GM19324 (cell line): ENCODE results near the gene C1orf35.
A peak's percentile ranks its signal among the peaks of the same experiment; 100 is the strongest.

Source experiments
- ATAC-seq: cut with Tn5 transposase; IDR thresholded peaks from one replicate; pipeline ENCODE4 v1.9.1; 2021; ENCODE audit warnings: mild to moderate bottlenecking, moderate library complexity; ENCODE audit not compliant: unreplicated experiment, low FRiP score

Gene C1orf35

DNA sequence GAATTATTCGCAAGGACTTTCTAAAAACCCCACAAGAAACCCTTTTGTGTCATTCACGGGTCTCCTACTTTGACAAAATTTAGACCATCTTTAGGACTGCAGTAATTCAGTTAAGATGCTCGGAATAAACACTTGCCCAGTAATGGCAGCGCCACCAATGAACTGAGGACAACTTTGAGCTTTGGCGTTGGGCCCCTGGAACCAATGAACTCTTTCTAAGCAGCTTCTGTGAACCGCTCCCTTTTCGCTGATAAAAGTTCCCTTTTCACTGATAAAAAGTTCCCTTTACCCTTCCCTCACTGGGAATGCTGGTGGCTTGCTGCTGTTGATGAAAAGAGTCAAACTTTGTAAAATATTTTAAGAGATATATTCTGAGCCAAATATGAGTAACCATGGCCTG is 7.4 kb upstream of the C1orf35 start:
- ATAC-seq, result no peak

DNA sequence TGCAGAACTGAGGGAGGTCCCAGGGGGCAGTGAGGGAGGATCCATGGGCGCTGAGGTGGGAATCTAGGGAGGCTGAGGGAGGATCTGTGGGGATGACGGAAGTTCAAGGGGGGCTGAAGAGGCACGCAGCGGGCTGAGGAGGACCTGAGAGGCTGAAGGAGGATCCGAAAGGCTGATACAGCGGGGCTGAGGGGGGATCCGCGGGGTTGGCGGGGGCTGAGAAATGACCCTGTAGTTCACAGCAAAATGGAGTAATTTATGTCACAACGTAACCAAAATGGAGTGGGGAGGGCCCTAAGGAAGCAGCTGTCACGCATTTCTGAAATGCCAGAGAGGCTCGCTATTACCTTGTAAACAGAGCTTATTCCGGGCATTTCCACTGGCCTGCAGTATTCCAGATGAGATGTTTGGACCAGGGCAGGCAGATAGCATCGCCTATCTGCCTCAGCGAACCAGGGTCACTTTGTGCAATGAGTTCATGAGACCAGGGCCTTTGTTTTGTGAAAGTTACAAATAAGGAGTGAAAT is 6.9 kb upstream of the C1orf35 start:
- no peak for ATAC-seq

GRCh38 chr1:228109073-228109961 is 6.2 kb upstream of the C1orf35 start, which contains the start of gene MRPL55:
MRPL55 (minus strand) TSS chr1:228109299; CDS start chr1:228108260, 1,039 bp downstream.
- peak; percentile 93 for ATAC-seq

GRCh38 chr1:228108742-228109072 is 5.6 kb upstream of the C1orf35 start:
- no peak for ATAC-seq

DNA sequence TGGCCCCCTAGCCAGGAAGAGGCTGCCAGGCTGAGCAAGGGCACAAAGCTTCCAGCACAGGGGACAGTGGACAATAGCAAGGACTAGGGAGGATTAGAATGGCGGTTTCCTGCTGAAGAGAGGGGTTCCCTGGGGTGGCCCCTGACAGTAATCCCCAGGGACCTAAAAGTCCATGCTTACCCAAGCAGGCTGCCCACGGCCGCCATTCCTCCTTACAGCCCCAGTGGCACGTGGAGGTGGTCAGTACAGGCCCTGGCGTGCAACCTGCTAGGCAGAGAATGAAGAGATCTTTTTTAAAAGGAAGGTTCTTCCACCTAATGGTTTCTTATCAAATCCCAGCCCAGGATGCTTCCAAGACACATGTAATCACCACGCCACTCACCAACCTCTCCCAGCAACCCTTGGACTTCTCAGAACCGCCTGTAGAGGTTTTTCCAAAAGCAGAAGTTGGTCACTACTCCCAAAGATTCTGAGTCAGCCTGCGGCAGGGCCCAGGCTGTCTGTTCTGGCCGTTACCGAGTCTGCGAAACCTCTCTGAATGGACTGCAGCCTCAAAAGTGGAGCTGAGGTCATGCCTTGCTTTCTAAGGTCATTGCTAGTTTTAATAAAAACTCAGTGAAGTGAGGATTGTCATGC is 5.0 kb upstream of the C1orf35 start:
- ATAC-seq, result no peak

- ATAC-seq, result no peak
Measured at GRCh38 chr1:228107636-228108035, 4.5 kb upstream of the C1orf35 start.

- no peak for ATAC-seq
Measured at GRCh38 chr1:228106800-228107054, 3.6 kb upstream of the C1orf35 start.

- ATAC-seq, result no peak
Measured at GRCh38 chr1:228105996-228106799, 3.1 kb upstream of the C1orf35 start.

GRCh38 chr1:228105270-228105995 is 2.3 kb upstream of the C1orf35 start:
- ATAC-seq, result no peak

DNA sequence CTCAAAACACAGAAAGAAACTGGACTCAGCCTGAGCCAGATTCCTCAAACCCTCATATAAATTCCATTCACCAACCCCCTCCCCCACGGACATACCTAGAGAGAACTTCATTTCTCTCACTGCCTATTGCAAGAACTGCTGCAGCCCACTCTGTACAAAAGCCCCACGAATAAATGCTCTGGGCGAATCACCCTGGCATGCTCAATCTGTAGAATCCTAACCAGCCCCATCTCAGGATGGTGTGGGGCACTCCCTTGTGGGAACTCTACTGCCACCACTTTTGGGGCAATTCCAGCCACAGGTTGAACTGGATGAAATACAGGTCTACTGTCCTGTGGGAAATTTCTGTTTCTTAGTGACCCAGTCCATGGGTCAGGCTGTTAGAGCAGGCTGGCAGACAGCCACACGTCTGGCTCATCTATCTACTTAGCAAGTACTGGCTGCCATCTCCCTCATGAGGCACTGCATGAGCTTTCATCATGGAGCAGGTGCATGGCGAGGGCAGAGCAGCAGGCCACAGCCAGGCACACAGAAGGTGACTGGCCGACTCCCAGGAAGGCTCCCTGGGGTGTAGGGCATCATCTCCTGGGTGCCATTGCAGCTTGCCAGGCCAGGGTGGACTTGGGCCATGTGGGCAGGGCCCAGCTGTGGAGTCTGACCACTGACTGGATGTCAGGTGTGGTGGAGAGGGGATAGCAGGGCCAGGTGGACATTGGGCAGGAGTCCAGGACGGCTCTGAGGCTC is 1.6 kb upstream of the C1orf35 start:
- no peak for ATAC-seq

GRCh38 chr1:228101994-228102790 is 933 bp downstream of the C1orf35 start:
- ATAC-seq, result no peak

DNA sequence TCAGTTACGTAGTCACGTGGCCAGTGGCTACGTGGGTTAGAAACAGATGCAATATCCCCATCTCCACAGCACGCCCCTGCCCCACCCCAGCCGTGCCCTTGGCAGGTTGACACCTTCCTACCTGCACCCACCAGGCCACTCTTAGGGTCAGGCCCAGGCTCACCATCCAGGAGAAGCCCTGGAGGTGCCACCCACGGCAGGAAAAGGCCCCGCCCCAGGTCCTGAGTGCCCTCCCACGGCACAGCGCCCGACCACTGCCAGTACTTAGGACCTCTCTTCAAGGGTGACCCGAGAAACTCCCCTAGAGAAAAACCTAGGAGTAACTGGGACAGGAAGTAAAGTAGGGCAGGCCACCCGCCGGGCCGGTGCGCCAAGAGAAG is 1.5 kb downstream of the C1orf35 start:
- ATAC-seq, result no peak

- ATAC-seq, result no peak
Measured at GRCh38 chr1:228100822-228101613, 2.1 kb downstream of the C1orf35 start.

- ATAC-seq, result no peak
Measured at GRCh38 chr1:228099331-228099732, 3.8 kb downstream of the C1orf35 start.

- ATAC-seq, result no peak
Measured at GRCh38 chr1:228098323-228098931, 4.7 kb downstream of the C1orf35 start.

DNA sequence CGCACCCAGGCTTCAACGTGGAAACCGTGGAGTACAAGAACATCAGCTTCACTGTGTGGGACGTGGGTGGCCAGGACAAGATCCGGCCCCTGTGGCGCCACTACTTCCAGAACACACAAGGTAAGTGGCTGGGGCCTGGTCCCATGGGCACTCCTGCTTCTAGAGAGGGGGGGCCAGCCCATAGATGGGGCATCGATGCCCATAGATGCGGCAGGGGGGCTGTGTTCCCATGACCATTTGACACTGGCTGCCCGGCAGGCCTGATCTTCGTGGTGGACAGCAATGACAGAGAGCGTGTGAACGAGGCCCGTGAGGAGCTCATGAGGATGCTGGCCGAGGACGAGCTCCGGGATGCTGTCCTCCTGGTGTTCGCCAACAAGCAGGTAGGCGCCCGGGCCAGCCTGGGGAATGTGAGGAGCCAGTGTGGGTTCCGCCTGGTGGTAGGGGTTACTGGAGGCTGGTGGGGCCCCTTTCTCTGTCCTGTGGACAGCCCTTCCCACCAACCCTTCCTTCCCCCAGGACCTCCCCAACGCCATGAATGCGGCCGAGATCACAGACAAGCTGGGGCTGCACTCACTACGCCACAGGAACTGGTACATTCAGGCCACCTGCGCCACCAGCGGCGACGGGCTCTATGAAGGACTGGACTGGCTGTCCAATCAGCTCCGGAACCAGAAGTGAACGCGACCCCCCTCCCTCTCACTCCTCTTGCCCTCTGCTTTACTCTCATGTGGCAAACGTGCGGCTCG is 5.6 kb downstream of the C1orf35 start:
- ATAC-seq, result no peak
